Nephron progenitor cell (in vitro differentiated cells): Measurements from ENCODE around the gene DDX6.

Source experiments
- DNase-seq: peaks from one replicate; pipeline ENCODE4 v3.0.0; 2021
- H3K27ac Mint-ChIP-seq: 2 replicates; pipeline ENCODE4 v1.8.0; 2021; ENCODE audit warnings: mild to moderate bottlenecking, moderate library complexity, mixed read lengths
- H3K27me3 Mint-ChIP-seq: 2 replicates; pipeline ENCODE4 v1.8.0; 2021; ENCODE audit warnings: mild to moderate bottlenecking, low read depth, mixed read lengths; ENCODE audit not compliant: poor library complexity
- H3K36me3 Mint-ChIP-seq: 2 replicates; pipeline ENCODE4 v1.8.0; 2021; ENCODE audit warnings: low read depth, mixed read lengths
- H3K4me1 Mint-ChIP-seq: 2 replicates; pipeline ENCODE4 v1.8.0; 2021; ENCODE audit warnings: mixed read lengths
- H3K4me3 Mint-ChIP-seq: 2 replicates; pipeline ENCODE4 v1.8.0; 2021; ENCODE audit warnings: mild to moderate bottlenecking, moderate library complexity, mixed read lengths
- H3K9me3 Mint-ChIP-seq: 2 replicates; pipeline ENCODE4 v1.8.0; 2021; ENCODE audit warnings: mild to moderate bottlenecking, moderate library complexity, mixed read lengths
- CTCF ChIP-seq: fragments of 200-600 bp; sonication (generic); IDR thresholded peaks from 2 replicates; pipeline ENCODE4 v1.5.0; 2021; ENCODE audit warnings: antibody characterized with exemption

DDX6 gene

GRCh38 chr11:118807800-118808778, 17.1 kb upstream of the DDX6 start:
- no peak for TF ChIP-seq CTCF
- H3K27ac Mint-ChIP-seq: no peak overlapping the region
- H3K4me1 Mint-ChIP-seq: no peaks in the 10 kb centered on the region
- H3K9me3 Mint-ChIP-seq: peaks cover 8% of the 10 kb centered on the region
- no peak for DNase-seq
- no peak overlapping the region for H3K4me3 Mint-ChIP-seq
- no peaks in the 10 kb centered on the region for H3K36me3 Mint-ChIP-seq
- H3K27me3 Mint-ChIP-seq: peaks cover 18% of the 10 kb centered on the region

DNA sequence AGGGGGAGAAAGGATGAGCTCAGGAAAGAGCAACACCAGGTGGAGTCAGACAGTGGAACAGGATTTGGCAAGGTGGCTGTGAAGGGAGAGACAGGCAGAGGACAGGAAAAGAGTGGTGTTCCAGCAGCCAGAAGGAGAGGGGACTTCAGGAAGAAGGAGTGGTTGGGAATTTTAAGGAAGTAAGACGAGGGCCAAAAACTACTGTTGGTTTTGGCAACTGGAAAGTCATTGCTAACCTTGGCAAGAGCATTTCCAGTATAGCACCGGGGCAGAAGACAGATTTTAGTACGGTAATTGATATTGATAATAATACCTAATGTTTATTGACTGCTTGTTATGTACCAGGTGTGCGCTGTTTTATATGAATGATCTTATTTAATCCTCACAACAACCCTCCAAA, 15.4 kb upstream of the DDX6 start:
- no peak for TF ChIP-seq CTCF
- Mint-ChIP-seq H3K4me3 (no peak overlapping the region), H3K4me1 (no peaks in the 10 kb centered on the region), H3K9me3 (peaks cover 12% of the 10 kb centered on the region), H3K27me3 (peaks cover 16% of the 10 kb centered on the region), H3K27ac (no peak overlapping the region), H3K36me3 (no peaks in the 10 kb centered on the region)
- no peak for DNase-seq

- Mint-ChIP-seq H3K4me1 (peaks cover 3% of the 10 kb centered on the region), H3K27ac (no peak overlapping the region), H3K4me3 (no peak overlapping the region), H3K27me3 (peaks cover 18% of the 10 kb centered on the region), H3K36me3 (no peaks in the 10 kb centered on the region), H3K9me3 (peaks cover 12% of the 10 kb centered on the region)
- TF ChIP-seq CTCF: no peak
- no peak for DNase-seq
Observed at GRCh38 chr11:118804094-118804493, 13.1 kb upstream of the DDX6 start.

DNA sequence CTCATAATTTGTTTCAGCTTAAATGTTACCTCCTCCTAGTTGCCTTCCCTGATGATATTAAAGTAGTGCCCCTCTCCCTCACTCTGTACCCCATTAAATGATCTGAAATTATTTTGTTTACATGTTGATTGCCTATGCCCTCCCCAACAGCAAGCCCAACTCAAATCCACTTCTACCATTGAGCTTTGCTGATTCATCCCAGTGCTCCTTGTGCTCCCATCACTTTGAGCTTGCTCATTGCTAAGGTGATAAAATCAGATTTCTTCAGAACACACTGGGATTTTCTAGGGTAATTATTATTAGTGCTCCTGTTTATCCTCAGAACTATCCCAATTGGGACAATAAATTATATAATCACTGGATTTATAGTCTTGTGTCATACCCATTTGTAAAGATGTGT, 8.4 kb upstream of the DDX6 start:
- no peaks in the 10 kb centered on the region for H3K36me3 Mint-ChIP-seq
- H3K27me3 Mint-ChIP-seq: peaks cover 5% of the 10 kb centered on the region
- peaks cover 3% of the 10 kb centered on the region for H3K9me3 Mint-ChIP-seq
- no peak for DNase-seq
- H3K4me3 Mint-ChIP-seq: no peak overlapping the region
- no peak overlapping the region for H3K27ac Mint-ChIP-seq
- H3K4me1 Mint-ChIP-seq: peaks cover 29% of the 10 kb centered on the region
- no peak for TF ChIP-seq CTCF

DNA sequence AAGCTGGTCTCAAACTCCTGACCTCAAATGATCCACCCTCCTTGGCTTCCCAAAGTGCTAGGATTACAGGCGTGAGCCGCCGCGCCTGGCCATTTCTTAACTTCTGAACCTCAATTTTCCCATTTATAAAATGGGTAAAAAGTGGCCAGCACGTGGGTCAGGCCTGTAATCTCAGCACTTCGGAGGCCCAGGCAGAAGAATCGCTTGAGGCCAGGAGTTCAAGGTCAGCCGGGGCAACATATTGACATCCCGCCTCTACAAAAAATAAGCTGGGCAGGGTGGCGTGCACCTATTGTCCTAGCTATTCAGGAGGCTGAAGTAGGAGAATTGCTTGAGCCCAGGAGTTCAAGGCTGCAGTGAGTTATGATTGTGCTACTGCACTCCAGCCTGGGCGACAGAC, 6.5 kb upstream of the DDX6 start:
- Mint-ChIP-seq H3K4me3 (no peak overlapping the region), H3K36me3 (no peaks in the 10 kb centered on the region), H3K9me3 (peaks cover 3% of the 10 kb centered on the region), H3K27me3 (peaks cover 5% of the 10 kb centered on the region), H3K4me1 (peaks cover 45% of the 10 kb centered on the region), H3K27ac (no peak overlapping the region)
- no peak for TF ChIP-seq CTCF
- DNase-seq: no peak
